Panc1 (cell line): ENCODE data around the gene ADARB1. TPM values are rescaled to one million over a fixed set of nuclear protein-coding genes. Genes with fewer than 3 reads are reported as not detected.

Source experiments
- ATAC-seq: fragments of 200-7000 bp; cut with Tn5 transposase; 2 replicates; pipeline ENCODE4 v1.9.1; 2020; ENCODE audit warnings: mild to moderate bottlenecking, moderate library complexity
- BruUV-seq: library from RNA; stranded (reverse); fragments of 400-500 nt; replicated peaks from 2 replicates; lab custom pipeline; 2021; lab: Mats Ljungman, UMichigan
- CTCF ChIA-PET: fragments of 300-600 bp; sonication (Branson Sonifier 250); formaldehyde crosslinking; loops from one replicate; lab custom pipeline; 2022; ENCODE audit warnings: antibody characterized with exemption; lab: Charles Lee
- POLR2A ChIA-PET: fragments of 300-600 bp; sonication (Branson Sonifier 250); formaldehyde crosslinking; loops from one replicate; lab custom pipeline; 2022; ENCODE audit warnings: antibody characterized with exemption; lab: Charles Lee
- DNase-seq: peaks from one replicate; pipeline ENCODE4 v3.0.0-alpha.2; 2010; ENCODE audit warnings: low read depth, low spot score
- H3K27ac ChIP-seq: 2 replicates; pipeline ENCODE4 v1.5.1; 2011; ENCODE audit warnings: mild to moderate bottlenecking, low read length, inconsistent platforms
- H3K27me3 ChIP-seq: fragments of 200-500 bp; sonication (Bioruptor generic); 2 replicates; pipeline ENCODE4 v1.6.0; 2014; ENCODE audit warnings: low read length, inconsistent platforms; ENCODE audit not compliant: control insufficient read depth, insufficient read depth
- H3K36me3 ChIP-seq: fragments of 200-500 bp; sonication (Bioruptor generic); 2 replicates; pipeline ENCODE4 v1.5.1; 2014; ENCODE audit warnings: inconsistent platforms, mild to moderate bottlenecking, low read length, moderate library complexity; ENCODE audit not compliant: control insufficient read depth, insufficient read depth
- H3K4me1 ChIP-seq: 2 replicates; pipeline ENCODE4 v1.5.1; 2011; ENCODE audit warnings: inconsistent platforms, mild to moderate bottlenecking, low read length, moderate library complexity; ENCODE audit not compliant: control insufficient read depth, insufficient read depth
- H3K4me3 ChIP-seq, 2 experiments: 2 replicates each; pipeline ENCODE4 v1.5.1; 2011 to 2012; ENCODE audit warnings: low read depth in 2 of 2, low read length in 2 of 2, mild to moderate bottlenecking in 2 of 2, inconsistent platforms in 1 of 2, moderate library complexity in 1 of 2
- H3K9me3 ChIP-seq: fragments of 200-500 bp; sonication (Bioruptor generic); 2 replicates; pipeline ENCODE4 v1.5.1; 2014; ENCODE audit warnings: low read depth, mild to moderate bottlenecking, inconsistent platforms, low read length, moderate library complexity; ENCODE audit not compliant: control insufficient read depth, insufficient read depth
- POLR2AphosphoS5 ChIP-seq: IDR thresholded peaks from 2 replicates; pipeline ENCODE4 v1.6.1; 2012; ENCODE audit warnings: mild to moderate bottlenecking, low read depth, low read length, moderate library complexity
- SIN3A ChIP-seq: IDR thresholded peaks from 2 replicates; pipeline ENCODE4 v1.6.1; 2012; ENCODE audit warnings: low read depth, mild to moderate bottlenecking, low read length, moderate library complexity, borderline replicate concordance; ENCODE audit not compliant: insufficient read depth
- TCF7L2 ChIP-seq: IDR thresholded peaks from 2 replicates; pipeline ENCODE4 v1.6.1; 2011; ENCODE audit warnings: mild to moderate bottlenecking, low read depth, low read length, inconsistent platforms
- in situ Hi-C: cut with HindIII; loops from 2 replicates; pipeline ENCODE4 v1.10.0; 2016; ENCODE audit warnings: low sequenced_read_pairs, low pct_unique_long_range_greater_than_20kb
- intact Hi-C: fragments of 100-400 bp; cut with micrococcal nuclease; formaldehyde crosslinking; loops from one replicate; pipeline ENCODE4 v1.10.0; 2022; ENCODE audit not compliant: unreplicated experiment
- total RNA-seq: library from RNA; stranded (reverse); gene quantifications from one replicate; pipeline ENCODE4 v1.2.1, GENCODE V29; 2021; ENCODE audit not compliant: unreplicated experiment
- TF ChIP-seq, protein P1 (sequence below): fragments of 450-650 bp; IDR thresholded peaks from 2 replicates; pipeline ENCODE4 v1.5.1; 2017; ENCODE audit warnings: mild to moderate bottlenecking
- TF ChIP-seq, protein P2 (sequence below), 2 experiments: IDR thresholded peaks; 2 replicates each; pipeline ENCODE4 v1.6.1; 2011 to 2012; ENCODE audit warnings: low read depth in 2 of 2, control low read depth in 1 of 2, low read length in 1 of 2, mild to moderate bottlenecking in 1 of 2, moderate library complexity in 1 of 2; ENCODE audit not compliant: insufficient read depth in 1 of 2

Gene ADARB1
- total RNA-seq, 1 experiment from 2014 or later = 15.0 TPM

DNA sequence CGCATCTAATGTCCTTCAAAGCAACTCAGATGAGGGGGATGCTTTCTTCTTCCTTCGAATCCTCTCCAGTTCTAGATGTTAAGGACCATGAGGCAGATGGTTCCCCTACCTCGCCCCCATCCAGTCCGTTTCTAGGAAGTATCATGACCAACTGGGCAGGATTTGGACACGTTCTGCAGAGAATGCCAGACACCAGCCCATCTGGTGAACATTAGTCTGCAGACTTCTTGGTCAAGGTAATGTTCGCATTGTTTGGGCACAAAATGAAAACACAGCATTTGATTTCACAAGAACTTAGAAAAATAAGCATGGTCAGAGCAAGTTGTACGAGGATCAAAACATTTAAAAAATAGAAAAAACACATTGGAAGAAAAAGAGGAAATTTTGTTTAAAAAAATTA is 25.4 kb upstream of the ADARB1 start:
- no peaks in the 10 kb centered on the region for H3K36me3 ChIP-seq
- POLR2A ChIA-PET = no interaction called here
- BruUV-seq = no TSS peak
- in situ Hi-C loops = no loop called here
- no peaks in the 10 kb centered on the region for H3K4me1 ChIP-seq
- TF ChIP-seq, protein P1, sequence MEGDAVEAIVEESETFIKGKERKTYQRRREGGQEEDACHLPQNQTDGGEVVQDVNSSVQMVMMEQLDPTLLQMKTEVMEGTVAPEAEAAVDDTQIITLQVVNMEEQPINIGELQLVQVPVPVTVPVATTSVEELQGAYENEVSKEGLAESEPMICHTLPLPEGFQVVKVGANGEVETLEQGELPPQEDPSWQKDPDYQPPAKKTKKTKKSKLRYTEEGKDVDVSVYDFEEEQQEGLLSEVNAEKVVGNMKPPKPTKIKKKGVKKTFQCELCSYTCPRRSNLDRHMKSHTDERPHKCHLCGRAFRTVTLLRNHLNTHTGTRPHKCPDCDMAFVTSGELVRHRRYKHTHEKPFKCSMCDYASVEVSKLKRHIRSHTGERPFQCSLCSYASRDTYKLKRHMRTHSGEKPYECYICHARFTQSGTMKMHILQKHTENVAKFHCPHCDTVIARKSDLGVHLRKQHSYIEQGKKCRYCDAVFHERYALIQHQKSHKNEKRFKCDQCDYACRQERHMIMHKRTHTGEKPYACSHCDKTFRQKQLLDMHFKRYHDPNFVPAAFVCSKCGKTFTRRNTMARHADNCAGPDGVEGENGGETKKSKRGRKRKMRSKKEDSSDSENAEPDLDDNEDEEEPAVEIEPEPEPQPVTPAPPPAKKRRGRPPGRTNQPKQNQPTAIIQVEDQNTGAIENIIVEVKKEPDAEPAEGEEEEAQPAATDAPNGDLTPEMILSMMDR = no peak
- no peak for TF ChIP-seq TCF7L2
- TF ChIP-seq SIN3A = no peak
- TF ChIP-seq POLR2AphosphoS5 = no peak
- intact Hi-C loops = no loop called here
- no peak overlapping the region for H3K27ac ChIP-seq
- no peak for DNase-seq
- no peak for ATAC-seq
- no peaks in the 10 kb centered on the region for H3K27me3 ChIP-seq
- CTCF ChIA-PET = no interaction called here
- no peak overlapping the region for H3K4me3 ChIP-seq
- no peaks in the 10 kb centered on the region for H3K9me3 ChIP-seq

DNA sequence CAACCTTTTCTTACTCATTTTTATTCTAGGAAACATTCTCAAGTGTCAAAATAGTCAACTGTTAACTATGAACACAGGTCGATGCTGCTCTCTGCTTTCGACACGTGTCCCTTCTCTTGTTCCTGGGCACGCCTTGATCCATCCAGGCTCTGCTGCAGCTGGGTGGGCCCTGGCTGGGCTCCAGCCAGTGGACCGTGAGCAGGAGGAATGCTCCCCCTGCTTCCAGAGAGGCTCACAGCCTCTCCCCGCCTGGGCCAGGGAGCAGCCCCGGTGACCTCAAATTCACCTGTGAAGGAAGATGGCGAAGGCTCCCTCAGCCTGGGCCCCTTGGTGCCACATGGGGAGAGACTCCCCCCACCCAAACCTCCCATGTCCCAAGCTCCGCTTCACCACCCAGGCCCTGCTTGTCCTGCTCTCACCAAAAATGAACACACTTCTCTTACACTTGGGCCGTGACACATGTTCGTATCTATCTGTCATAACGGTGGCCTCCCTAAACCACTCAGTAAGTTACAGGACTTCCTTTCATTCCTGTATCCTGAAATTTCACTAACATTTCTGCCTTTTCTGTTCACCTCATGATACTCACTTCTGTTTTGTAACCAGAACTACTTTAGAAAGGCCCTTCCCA is 24.6 kb upstream of the ADARB1 start:
- TF ChIP-seq POLR2AphosphoS5 (no peak), SIN3A (no peak)
- TF ChIP-seq, protein P1 = no peak
- TF ChIP-seq, protein P2, sequence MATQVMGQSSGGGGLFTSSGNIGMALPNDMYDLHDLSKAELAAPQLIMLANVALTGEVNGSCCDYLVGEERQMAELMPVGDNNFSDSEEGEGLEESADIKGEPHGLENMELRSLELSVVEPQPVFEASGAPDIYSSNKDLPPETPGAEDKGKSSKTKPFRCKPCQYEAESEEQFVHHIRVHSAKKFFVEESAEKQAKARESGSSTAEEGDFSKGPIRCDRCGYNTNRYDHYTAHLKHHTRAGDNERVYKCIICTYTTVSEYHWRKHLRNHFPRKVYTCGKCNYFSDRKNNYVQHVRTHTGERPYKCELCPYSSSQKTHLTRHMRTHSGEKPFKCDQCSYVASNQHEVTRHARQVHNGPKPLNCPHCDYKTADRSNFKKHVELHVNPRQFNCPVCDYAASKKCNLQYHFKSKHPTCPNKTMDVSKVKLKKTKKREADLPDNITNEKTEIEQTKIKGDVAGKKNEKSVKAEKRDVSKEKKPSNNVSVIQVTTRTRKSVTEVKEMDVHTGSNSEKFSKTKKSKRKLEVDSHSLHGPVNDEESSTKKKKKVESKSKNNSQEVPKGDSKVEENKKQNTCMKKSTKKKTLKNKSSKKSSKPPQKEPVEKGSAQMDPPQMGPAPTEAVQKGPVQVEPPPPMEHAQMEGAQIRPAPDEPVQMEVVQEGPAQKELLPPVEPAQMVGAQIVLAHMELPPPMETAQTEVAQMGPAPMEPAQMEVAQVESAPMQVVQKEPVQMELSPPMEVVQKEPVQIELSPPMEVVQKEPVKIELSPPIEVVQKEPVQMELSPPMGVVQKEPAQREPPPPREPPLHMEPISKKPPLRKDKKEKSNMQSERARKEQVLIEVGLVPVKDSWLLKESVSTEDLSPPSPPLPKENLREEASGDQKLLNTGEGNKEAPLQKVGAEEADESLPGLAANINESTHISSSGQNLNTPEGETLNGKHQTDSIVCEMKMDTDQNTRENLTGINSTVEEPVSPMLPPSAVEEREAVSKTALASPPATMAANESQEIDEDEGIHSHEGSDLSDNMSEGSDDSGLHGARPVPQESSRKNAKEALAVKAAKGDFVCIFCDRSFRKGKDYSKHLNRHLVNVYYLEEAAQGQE (IDR thresholded peaks at IDR 0.05; ENCODE audit: insufficient read depth in 1 of 2, low read depth in 2 of 2, low read length in 1 of 2) = no peak
- H3K4me3 ChIP-seq = no peak overlapping the region
- H3K9me3 ChIP-seq = no peaks in the 10 kb centered on the region
- no peaks in the 10 kb centered on the region for H3K27me3 ChIP-seq
- no peaks in the 10 kb centered on the region for H3K36me3 ChIP-seq
- ATAC-seq = no peak
- no peak for DNase-seq
- no peaks in the 10 kb centered on the region for H3K4me1 ChIP-seq
- in situ Hi-C loops = no loop called here
- no peak overlapping the region for H3K27ac ChIP-seq
- ChIA-PET POLR2A (no interaction called here), CTCF (no interaction called here)
- intact Hi-C loops = no loop called here
- no TSS peak for BruUV-seq
